HK-2 (cell line): Measurements from ENCODE around the gene AQP12A.
"Not testable (repeated sequence)": the region's sequence is repeated elsewhere in the genome, so short reads cannot be mapped to it uniquely, and the experiment has no call there.

Experiments used
- DNase-seq: peaks from one replicate; pipeline ENCODE4 v3.0.0-alpha.2; 2018; ENCODE audit not compliant: unreplicated experiment

AQP12A gene

DNA sequence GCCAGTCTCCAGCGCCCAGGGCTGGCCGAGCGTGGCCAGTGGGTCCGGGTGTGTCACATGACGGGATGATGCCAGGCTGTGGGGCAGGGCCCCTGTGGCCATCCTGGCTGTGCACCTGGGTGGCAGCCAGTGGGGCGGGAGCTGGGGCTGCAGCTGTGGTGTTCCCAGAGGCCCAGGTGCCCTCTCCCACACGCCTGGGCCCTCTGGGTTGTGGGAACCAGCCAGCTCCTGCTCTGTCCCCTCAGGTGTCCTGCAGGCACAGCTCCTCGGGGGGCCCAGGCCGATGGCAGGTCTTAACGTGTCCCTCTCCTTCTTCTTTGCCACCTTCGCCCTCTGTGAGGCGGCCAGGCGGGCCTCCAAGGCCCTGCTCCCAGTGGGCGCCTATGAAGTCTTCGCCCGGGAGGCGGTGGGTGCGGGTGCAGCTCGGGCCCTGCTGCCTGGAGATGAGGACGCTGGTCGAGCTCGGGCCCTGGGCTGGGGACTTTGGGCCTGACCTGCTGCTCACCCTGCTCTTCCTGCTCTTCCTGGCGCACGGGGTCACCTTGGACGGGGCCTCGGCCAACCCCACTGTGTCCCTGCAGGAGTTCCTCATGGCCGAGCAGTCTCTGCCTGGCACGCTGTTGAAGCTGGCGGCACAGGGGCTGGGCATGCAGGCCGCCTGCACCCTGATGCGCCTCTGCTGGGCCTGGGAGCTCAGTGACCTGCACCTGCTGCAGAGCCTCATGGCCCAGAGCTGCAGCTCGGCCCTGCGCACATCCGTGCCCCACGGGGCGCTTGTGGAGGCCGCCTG, at the start of gene AQP12A:
AQP12A (plus strand) TSS at position 236 of the 790 bp plus-strand sequence; CDS start at position 284, 48 bp downstream.
- not testable (repeated sequence) for DNase-seq

GRCh38 chr2:240642061-240642805, 49.4 kb upstream of the AQP12A start:
- DNase-seq, result no peak

GRCh38 chr2:240642806-240643092, 48.9 kb upstream of the AQP12A start:
- no peak for DNase-seq

DNA sequence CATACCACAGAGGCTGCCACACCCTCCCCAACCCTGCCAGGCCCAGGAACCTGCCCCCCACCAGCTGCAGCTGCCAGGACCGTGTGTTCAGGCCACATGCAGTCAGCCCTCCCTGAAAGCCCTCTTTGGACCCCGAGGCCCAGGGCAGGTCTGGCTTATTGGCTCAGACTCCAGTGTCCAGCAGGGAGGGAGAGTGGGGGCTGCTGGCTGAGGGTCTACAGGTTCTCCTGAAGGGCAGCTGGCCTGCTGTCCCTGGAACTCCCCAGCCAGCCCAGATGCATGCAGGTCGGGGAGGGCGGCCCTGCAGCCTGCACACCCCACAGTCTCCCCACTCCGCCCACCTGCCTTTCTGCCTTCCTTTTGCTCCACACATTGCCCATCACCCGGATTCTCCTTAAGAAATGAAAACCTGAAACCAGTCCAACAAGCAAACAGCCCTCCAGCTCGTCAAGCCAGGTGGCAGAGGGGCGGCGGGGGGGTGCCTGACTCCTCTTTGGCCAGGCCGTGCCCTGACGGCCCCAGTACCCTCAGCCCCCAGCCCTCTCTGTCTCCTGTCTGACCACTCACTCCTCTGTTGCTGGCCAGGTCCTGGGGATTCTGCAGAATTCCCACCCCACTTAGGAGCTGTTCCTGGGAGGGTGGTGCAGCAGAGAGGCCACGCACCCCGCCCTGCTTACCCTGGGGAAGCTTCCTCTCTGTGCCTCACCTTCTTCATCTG, 48.4 kb upstream of the AQP12A start:
- no peak for DNase-seq

- no peak for DNase-seq
Measured at GRCh38 chr2:240643811-240644150, 47.9 kb upstream of the AQP12A start.

GRCh38 chr2:240644171-240644651, 47.5 kb upstream of the AQP12A start:
- no peak for DNase-seq

GRCh38 chr2:240644859-240645301, 46.8 kb upstream of the AQP12A start:
- DNase-seq, result no peak

GRCh38 chr2:240645346-240645745, 46.3 kb upstream of the AQP12A start:
- DNase-seq, result no peak

DNA sequence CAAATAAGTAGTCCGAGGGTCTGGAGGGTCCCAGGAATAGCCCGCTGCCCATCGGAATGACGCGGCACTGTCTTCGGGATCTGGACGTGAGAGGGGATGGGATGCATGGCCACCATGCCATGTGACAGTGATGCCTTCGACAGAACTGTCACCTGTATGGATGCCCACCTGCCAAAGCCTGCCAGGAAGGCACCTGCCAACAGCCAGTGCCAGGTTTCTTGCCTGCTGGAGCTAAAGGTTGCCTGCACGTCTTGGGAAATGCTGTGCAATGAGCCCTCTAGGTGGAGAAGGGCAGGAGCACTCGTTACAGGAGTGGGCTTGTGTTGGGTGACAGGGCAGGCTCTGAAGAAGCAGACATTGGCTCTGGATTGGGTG, 45.9 kb upstream of the AQP12A start:
- DNase-seq, result no peak

DNA sequence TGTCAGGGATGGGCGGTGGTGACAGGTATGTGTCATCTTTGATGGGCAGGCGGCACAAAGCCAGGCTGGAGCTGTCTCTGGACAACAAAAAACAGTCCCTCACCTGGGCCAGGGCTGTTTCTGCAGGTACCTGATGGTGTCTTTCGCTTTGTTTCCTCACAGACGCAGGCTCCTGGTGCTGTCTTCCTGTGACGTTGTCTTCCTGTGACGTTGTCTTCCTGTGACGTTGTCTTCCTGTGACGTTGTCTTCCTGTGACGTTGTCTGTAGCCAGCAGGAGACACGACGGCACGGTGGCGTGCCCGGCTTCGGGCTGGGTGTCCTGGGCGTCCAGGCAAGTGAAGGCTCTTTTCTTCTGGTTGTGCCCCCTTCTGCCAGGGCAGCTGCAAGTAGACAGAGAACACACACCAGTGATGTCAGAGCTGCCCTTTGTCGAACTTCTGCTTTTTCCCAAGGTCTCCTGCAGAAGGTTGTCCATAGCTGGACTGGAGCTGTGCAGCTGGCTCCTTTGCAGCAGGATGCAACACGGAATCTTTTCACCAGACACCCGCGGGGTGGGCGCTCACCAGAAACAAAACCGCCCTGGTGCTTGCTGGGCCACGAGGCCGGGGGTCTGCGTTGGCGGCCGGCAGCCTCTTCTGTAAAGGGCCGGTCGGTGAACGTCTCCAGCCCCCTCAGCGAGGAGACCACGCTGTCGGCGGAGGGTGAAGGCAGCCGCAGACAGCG, 45.3 kb upstream of the AQP12A start:
- no peak for DNase-seq

DNA sequence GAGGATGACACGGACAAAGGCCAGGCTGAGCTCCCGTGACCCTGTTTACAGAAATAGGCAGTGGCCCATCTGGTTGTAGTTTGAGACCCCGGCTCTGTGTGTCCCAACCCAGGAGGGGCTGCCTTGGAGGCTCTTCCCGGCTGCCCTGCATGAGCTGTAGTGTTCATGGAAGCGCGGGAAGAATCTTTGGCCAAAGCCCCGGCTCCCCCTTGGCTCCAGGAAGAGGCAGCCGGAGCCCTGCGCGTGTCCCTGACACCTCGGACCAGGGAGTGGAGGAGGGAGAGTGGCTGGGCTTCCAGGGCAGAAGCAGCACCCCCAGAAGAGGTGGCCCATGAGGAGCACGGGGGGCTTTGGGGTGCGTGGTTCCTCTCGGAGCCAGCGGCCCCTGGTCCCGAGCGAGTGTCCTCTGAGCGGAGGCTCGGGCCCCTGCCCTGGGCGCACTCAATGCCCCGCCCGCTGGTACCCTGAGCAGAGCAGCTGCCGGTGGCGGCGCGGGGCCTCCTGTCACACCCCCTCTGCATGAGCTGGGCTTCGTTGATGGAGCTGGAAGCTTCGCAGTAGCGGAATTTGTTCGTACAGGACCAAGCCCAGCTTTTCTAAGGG, 44.7 kb upstream of the AQP12A start:
- no peak for DNase-seq

DNA sequence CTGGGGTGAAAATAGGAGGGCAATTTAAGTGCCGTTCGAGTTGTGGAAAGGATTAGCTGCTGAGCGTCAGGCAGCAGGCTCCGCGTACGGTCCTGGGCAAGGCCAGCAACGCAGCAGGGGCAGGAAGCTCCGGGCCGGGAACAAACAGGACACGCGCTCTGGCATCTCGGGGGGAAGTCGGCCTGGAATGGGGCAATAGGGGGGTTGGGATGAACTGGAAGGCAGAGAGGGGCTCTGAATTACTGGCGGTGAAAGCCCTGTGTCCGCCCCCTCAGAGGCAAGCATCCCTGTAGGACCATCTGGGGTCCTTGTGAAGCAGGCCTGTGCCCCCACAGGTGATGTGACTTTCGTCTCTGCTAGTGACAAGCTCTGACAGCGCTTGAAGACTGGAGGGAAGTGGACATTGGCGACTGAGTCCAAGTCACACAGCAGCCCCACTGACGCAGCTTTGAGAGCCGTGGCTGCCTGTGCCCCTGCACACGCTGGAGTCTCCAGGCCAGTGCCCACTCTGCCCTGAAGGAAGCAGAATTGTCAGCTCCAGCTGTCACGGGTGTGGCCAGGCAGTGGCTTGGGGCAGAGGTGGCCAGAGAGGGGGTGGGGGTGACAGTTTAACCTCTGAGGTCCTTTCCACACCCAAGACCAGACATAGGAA, 44.0 kb upstream of the AQP12A start:
- DNase-seq, result no peak

- DNase-seq, result no peak
Measured at GRCh38 chr2:240648155-240648649, 43.5 kb upstream of the AQP12A start.

- no peak for DNase-seq
Measured at GRCh38 chr2:240648650-240649275, 42.9 kb upstream of the AQP12A start.

- no peak for DNase-seq
Measured at GRCh38 chr2:240649331-240649730, 42.3 kb upstream of the AQP12A start.

- DNase-seq, result no peak
Measured at GRCh38 chr2:240650254-240650965, 41.3 kb upstream of the AQP12A start.

DNA sequence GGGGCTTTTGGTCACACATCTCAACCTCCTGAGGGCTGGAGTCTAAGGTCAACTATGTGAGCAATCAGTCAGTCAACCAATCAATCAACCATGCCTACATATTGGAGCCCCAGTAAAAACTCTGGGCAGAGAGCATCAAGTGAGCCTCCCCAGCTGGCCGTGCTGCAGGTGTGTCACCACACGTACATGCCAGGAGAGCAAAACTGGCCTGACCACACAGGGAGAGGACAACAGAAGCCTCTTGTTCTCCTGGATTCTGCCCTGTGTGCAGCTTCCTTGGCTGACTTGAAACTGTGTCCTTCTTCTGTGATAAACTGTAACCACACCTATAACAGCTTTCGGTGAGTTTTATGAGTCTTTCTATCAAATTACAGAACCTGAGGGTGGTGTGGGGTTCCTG, 40.5 kb upstream of the AQP12A start:
- no peak for DNase-seq

- no peak for DNase-seq
Measured at GRCh38 chr2:240655931-240656886, 35.5 kb upstream of the AQP12A start.

GRCh38 chr2:240659883-240660282, 31.8 kb upstream of the AQP12A start:
- DNase-seq, result not testable (repeated sequence)
